Limb (tissue), 2 donors: ENCODE results near the gene TRPM2.
A peak's percentile ranks its signal among the peaks of the same experiment; 100 is the strongest.

Experiments used
- DNase-seq, 2 donors: peaks; one replicate each; pipeline ENCODE4 v3.0.0-alpha.2; 2016; ENCODE audit errors: extremely low spot score in 2 of 2

Gene TRPM2

GRCh38 chr21:44442266-44443125 is 89.1 kb downstream of the TRPM2 start:
- DNase-seq = no peak

DNA sequence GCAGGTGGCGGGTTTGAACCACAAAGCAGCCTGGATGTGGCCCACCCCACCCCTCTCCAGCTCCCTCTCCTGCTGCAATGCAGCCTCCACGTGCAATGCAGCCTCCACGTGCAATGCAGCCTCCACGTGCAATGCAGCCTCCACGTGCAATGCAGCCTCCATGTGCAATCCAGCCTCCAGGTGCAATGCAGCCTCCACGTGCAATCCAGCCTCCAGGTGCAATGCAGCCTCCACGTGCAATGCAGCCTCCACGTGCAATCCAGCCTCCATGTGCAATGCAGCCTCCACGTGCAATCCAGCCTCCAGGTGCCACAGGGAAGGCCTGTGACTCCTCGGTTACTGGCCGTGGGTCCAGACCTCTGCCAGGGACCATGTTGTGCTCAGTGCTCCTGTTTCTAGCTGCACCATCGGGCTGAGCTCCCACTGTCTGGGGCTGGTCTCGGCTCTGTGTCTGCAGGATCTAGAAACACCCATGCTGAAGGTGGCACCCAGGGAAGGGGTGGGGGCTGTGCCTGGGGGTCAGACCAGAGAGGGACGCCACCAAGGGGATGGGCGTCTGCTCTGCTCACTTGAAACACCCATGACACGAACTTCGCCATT is 90.0 kb downstream of the TRPM2 start:
- DNase-seq = no peak

GRCh38 chr21:44443891-44444285 is 90.5 kb downstream of the TRPM2 start:
- DNase-seq = no peak

DNA sequence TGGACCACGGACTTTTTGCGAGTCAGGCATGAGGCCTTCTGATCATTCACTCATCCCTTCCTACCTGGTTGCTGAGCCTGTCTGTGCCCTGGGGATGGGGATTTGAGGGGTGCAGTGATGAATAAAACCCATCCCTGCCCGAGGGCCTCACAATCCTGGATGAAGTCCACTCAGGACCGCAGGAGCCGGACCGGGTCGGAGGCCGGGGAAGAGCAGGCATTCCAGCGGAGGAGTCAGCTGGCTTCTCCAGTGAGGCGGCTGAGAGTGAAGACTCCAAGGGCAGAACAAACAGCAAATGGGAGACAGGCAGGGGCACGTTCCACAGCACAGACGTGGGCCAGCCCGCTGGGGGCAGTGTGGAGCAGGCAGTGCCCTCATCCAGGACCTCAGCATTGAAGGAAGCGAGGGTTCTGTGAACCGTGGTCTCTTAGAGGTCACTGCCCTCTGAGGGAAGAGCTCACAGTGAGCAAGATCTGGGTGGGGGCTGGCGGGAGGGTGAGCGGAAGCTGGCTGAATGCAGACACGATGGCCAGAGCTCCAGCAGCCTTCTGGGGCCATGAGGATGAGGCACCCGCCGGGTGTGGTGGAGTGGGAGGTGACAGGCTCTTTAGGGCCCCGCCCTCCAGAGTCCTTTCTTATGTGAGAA is 91.0 kb downstream of the TRPM2 start:
- DNase-seq = no peak

GRCh38 chr21:44445145-44445812 is 91.9 kb downstream of the TRPM2 start:
- peak in 1 of 2 donors; percentile 23 for DNase-seq

DNA sequence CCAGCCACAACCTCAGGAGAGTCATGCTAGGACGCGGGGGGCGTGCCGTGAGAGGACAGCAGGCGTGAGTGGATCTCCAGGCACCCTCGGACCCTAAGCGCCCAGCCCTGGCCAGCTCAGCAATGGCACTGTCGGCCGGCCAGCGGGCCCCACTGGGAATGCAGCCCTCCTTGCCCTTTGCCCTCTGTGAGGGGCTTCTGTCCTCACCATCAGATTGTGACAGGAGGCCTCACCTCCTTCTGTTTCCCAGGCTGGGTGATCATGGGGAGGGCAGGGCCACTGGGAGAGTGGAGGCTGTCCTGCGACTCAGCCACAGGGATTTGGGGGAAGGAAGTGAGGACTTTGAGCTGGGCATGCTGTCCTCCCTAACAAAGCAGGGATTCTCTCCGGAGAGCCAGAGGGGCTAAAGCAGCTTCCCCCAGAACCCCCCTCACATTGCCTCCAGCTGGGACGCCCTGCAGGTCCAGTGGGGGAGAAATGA is 95.3 kb downstream of the TRPM2 start:
- DNase-seq = peak in 1 of 2 donors; percentile 16

DNA sequence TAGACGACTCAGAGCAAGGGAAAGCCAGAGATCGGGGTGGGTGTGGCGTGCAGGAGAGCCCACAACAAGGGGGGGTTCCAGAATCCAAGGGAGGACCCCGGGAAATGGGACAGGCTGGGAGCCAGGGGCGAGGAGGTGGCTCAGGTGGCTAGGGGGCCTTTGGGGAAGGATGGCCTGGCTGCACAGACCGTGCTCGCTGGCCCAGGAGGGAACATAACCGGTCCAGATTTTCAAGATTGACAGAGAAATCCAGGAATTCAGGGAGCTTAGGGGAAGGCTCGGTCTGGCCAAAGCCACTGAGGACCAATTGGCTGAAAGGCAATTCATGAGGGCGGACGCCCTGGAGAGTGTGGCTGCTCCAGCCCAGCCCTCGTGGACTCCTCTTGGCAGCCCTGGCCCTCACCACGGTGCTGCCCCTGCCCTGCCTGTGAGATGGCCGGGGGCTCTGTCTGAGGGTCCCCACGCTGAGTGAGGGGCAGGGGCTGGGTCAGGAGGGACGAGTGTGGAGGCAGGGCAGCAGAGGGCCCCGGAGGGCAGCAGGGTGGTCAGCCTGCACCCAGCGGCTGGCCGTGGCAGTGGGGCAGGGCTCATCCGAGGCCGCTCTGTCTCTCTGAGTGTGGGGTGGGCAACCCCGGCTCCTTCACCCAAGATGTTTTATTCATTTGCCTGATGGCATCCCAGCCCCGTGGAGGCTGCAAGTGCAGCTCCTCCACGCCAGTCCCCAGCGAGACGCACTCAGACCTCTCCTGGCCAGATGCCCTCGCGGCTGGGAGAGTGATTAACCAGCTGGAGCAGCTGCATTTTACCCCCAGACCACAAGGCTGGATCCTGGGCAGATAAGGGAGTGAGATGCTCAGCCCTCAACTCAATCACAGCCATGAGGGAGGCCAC is 96.3 kb downstream of the TRPM2 start:
- peak in 1 of 2 donors; percentile 27 for DNase-seq

- no peak for DNase-seq
Measured at GRCh38 chr21:44450402-44450801, 97.0 kb downstream of the TRPM2 start.

DNA sequence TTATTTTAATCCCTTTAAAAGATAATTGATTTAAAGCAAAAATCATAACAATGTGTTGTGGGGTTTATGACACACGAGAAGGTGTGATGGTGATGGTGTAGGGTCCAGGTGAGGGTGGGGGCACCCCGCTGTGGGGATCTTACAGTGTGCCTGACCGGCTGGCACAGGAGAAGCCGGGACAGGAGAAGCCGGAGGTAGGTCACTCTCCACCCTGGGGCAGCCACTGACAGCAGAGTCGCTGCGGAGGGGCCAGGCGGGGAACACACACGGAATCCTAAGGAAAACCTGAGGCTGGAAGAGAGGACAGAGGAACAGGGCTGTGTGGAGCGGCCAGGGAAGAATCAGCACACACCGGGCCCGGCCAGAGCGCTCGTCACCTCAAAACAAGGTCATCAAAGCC is 97.6 kb downstream of the TRPM2 start:
- DNase-seq = no peak

- DNase-seq = no peak
Measured at GRCh38 chr21:44453120-44453519, 99.7 kb downstream of the TRPM2 start.

GRCh38 chr21:44454058-44454457 is 100.6 kb downstream of the TRPM2 start:
- no peak for DNase-seq

GRCh38 chr21:44454747-44455523 is 101.5 kb downstream of the TRPM2 start, which contains the start of gene LRRC3:
TSS of gene LRRC3 (plus strand) at chr21:44455510. CDS start at chr21:44456645, 1,135 bp downstream.
- peak; percentile 71 to 93 for DNase-seq

- DNase-seq = peak; percentile 13 to 63
Measured at GRCh38 chr21:44455524-44456213, 102.2 kb downstream of the TRPM2 start.

GRCh38 chr21:44456214-44456914 is 102.9 kb downstream of the TRPM2 start:
- no peak for DNase-seq

DNA sequence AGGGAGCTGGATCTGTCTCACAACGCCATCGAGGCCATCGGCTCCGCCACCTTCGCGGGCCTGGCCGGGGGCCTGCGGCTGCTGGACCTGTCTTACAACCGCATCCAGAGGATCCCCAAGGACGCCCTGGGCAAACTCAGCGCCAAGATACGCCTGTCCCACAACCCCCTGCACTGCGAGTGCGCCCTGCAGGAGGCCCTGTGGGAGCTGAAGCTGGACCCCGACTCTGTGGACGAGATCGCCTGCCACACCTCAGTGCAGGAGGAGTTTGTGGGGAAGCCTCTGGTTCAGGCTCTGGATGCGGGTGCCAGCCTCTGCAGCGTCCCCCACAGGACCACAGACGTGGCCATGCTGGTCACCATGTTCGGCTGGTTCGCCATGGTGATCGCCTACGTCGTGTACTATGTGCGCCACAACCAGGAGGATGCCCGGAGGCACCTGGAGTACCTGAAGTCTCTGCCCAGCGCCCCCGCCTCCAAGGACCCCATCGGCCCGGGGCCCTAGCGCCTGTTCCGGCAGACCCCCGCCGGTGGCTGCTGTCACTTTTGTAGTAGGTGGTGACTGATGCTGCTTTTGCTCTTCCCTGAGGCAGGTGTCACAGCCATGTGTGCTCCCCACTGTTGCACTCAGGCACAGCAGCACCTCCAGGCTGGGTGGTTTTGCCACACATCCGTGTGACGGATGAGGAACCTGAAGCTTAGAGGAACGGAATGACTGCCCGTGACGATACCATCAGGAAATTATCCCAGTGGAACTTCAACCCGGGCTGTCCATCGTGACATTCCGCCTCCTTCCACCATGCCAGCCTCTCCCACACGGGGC is 103.7 kb downstream of the TRPM2 start:
- DNase-seq = no peak

DNA sequence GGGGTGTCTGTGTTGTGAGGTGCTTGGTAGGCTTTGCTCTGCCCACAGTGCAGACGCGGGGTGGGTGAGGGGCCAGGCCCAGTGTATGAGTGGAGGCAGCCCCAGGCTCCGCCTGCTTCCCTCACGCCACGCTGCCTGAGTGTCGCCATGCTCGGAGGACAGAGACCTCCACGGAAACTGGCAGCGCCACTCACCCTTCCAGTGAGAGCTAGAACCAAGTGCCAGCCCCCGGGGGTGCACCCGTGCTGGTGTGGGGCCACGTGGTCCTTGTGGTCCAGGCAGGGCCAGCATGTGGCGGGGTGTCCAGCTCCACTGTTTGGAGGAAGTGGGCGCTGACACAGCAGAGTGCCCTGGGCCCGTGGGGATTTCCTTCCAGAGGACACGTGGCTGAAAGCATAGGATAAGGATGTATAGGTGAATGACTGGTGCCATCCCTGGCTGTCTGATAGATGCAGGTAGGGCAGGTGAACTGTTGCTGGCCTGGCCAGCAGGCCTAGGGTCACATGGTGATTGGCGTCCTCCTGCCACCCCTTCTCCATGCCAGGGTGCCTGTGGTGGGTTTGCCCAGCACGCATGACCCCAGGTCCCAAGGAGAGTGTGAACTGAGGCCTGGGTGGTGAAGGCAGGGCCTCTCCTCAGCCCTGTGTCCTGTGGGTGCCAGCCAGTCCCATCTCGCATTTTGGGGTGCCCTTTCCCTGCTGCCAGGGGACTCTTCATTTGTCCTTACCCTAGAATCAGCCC is 105.7 kb downstream of the TRPM2 start:
- DNase-seq = no peak
